GM23338 (cell line): Measurements from ENCODE around the gene CAT. TPM values are rescaled to one million over a fixed set of nuclear protein-coding genes. Genes with fewer than 3 reads are reported as not detected.
A peak's percentile ranks its signal among the peaks of the same experiment; 100 is the strongest.

Source experiments
- ATAC-seq: fragments of 200-7000 bp; cut with Tn5 transposase; 3 replicates; pipeline ENCODE4 v1.9.1; 2020
- DNase-seq: peaks from one replicate; pipeline ENCODE4 v3.0.0-alpha.2; 2015; ENCODE audit warnings: low spot score
- H2AFZ ChIP-seq: fragments of 200-600 bp; sonication (generic); 2 replicates; pipeline ENCODE4 v1.8.0; 2016; ENCODE audit warnings: antibody characterized with exemption, mild to moderate bottlenecking, moderate library complexity
- H3F3A ChIP-seq: fragments of 200-600 bp; sonication (generic); replicated peaks from 2 replicates; pipeline ENCODE4 v1.8.0; 2017; ENCODE audit warnings: antibody characterized with exemption, mixed run types, low read depth
- H3K27ac ChIP-seq: fragments of 200-600 bp; sonication (generic); 2 replicates; pipeline ENCODE4 v1.6.1; 2016; ENCODE audit warnings: low read depth
- H3K27me3 ChIP-seq: fragments of 200-600 bp; sonication (generic); 2 replicates; pipeline ENCODE4 v1.8.0; 2016; ENCODE audit warnings: mild to moderate bottlenecking, mixed run types, moderate library complexity; ENCODE audit not compliant: insufficient read depth
- H3K36me3 ChIP-seq: fragments of 200-600 bp; sonication (generic); 2 replicates; pipeline ENCODE4 v1.8.0; 2016; ENCODE audit warnings: mild to moderate bottlenecking; ENCODE audit not compliant: insufficient read depth
- H3K4me1 ChIP-seq: fragments of 200-600 bp; sonication (generic); 2 replicates; pipeline ENCODE4 v1.8.0; 2016; ENCODE audit warnings: mild to moderate bottlenecking, moderate library complexity; ENCODE audit not compliant: insufficient read depth
- H3K4me2 ChIP-seq: fragments of 200-600 bp; sonication (generic); 2 replicates; pipeline ENCODE4 v1.7.1; 2017; ENCODE audit warnings: mixed run types
- H3K4me3 ChIP-seq: fragments of 200-600 bp; sonication (generic); 2 replicates; pipeline ENCODE4 v1.6.1; 2016; ENCODE audit warnings: mixed run types
- H3K79me2 ChIP-seq: fragments of 200-600 bp; sonication (generic); replicated peaks from 2 replicates; pipeline ENCODE4 v1.8.0; 2017; ENCODE audit warnings: mild to moderate bottlenecking; ENCODE audit not compliant: insufficient read depth
- H3K9me2 ChIP-seq: fragments of 200-600 bp; sonication (generic); 2 replicates; pipeline ENCODE4 v1.8.0; 2017; ENCODE audit not compliant: insufficient read depth
- H4K20me1 ChIP-seq: fragments of 200-600 bp; sonication (generic); replicated peaks from 2 replicates; pipeline ENCODE4 v1.8.0; 2017; ENCODE audit warnings: mild to moderate bottlenecking; ENCODE audit not compliant: insufficient read depth
- H3K27ac Mint-ChIP-seq: 2 replicates; pipeline ENCODE4 v1.8.0; 2020; ENCODE audit warnings: inconsistent platforms, mild to moderate bottlenecking, moderate library complexity, mixed read lengths
- H3K27me3 Mint-ChIP-seq: 3 replicates; pipeline ENCODE4 v1.8.0; 2022; ENCODE audit warnings: low read depth, mild to moderate bottlenecking, moderate library complexity, mixed read lengths, inconsistent platforms; ENCODE audit not compliant: insufficient read depth, poor library complexity
- H3K36me3 Mint-ChIP-seq: 3 replicates; pipeline ENCODE4 v1.8.0; 2021; ENCODE audit warnings: low read depth, mild to moderate bottlenecking, inconsistent platforms, moderate library complexity, mixed read lengths
- H3K4me1 Mint-ChIP-seq: 3 replicates; pipeline ENCODE4 v1.8.0; 2020; ENCODE audit warnings: mild to moderate bottlenecking, inconsistent platforms, mixed read lengths
- H3K4me3 Mint-ChIP-seq: 3 replicates; pipeline ENCODE4 v1.8.0; 2021; ENCODE audit warnings: moderate library complexity, mild to moderate bottlenecking, inconsistent platforms, mixed read lengths
- H3K9me3 Mint-ChIP-seq: 3 replicates; pipeline ENCODE4 v1.8.0; 2020; ENCODE audit warnings: moderate library complexity, mild to moderate bottlenecking, inconsistent platforms, mixed read lengths
- CREB1 ChIP-seq: fragments of 250-450 bp; sonication (Bioruptor Pico); IDR thresholded peaks from 2 replicates; pipeline ENCODE4 v1.5.0; 2020; ENCODE audit warnings: low read depth, mild to moderate bottlenecking, moderate library complexity
- CTCF ChIP-seq, 2 experiments: fragments of 200-600 bp in 1 of 2; sonication (generic) in 1 of 2; conservative IDR thresholded peaks; 2 replicates each; pipeline versions ENCODE4 v1.5.1 to v1.6.1; 2016 to 2017; ENCODE audit warnings: antibody characterized with exemption in 2 of 2, low read depth in 2 of 2, mild to moderate bottlenecking in 2 of 2, moderate library complexity in 1 of 2
- EZH2 ChIP-seq: fragments of 200-600 bp; sonication (generic); IDR thresholded peaks from one replicate; pipeline ENCODE4 v1.8.0; 2017; ENCODE audit warnings: antibody characterized with exemption, mild to moderate bottlenecking, low read depth; ENCODE audit not compliant: unreplicated experiment
- EZH2phosphoT487 ChIP-seq: fragments of 200-600 bp; sonication (generic); IDR thresholded peaks from one replicate; pipeline ENCODE4 v1.8.1; 2018; ENCODE audit warnings: antibody characterized with exemption; ENCODE audit not compliant: unreplicated experiment
- JUNB ChIP-seq: IDR thresholded peaks from one replicate; pipeline ENCODE4 v1.6.1; 2016; ENCODE audit warnings: antibody characterized with exemption; ENCODE audit not compliant: unreplicated experiment
- NANOG ChIP-seq: IDR thresholded peaks from 2 replicates; pipeline ENCODE4 v1.6.1; 2016; ENCODE audit warnings: antibody characterized with exemption, borderline replicate concordance
- POLR2AphosphoS5 ChIP-seq: IDR thresholded peaks from 2 replicates; pipeline ENCODE4 v1.6.1; 2016; ENCODE audit warnings: antibody characterized with exemption, low read depth
- REST ChIP-seq: IDR thresholded peaks from one replicate; pipeline ENCODE4 v1.6.1; 2018; ENCODE audit warnings: antibody characterized with exemption; ENCODE audit not compliant: unreplicated experiment
- STAT1 ChIP-seq: IDR thresholded peaks from one replicate; pipeline ENCODE4 v1.6.1; 2016; ENCODE audit warnings: antibody characterized with exemption; ENCODE audit not compliant: unreplicated experiment
- ZNF114 ChIP-seq: fragments of 250-450 bp; sonication (Bioruptor Pico); IDR thresholded peaks from 2 replicates; pipeline ENCODE4 v1.5.0; 2020; ENCODE audit warnings: mild to moderate bottlenecking, moderate library complexity
- ZNF331 ChIP-seq: fragments of 250-450 bp; sonication (Bioruptor Pico); IDR thresholded peaks from 2 replicates; pipeline ENCODE4 v1.5.0; 2020; ENCODE audit warnings: low read depth, mild to moderate bottlenecking, moderate library complexity
- polyA plus RNA-seq: library from polyadenylated mRNA; unstranded; fragments of >200 nt; fragmentation: Nextera tagmentation; extraction: Ambion mirVana; gene quantifications from 2 replicates; pipeline ENCODE4 v1.2.1, GENCODE V29; 2016
- total RNA-seq: library from RNA; depleted of rRNA; stranded (reverse); fragments of >200 nt; shearing (Covaris generic); gene quantifications from 2 replicates; pipeline ENCODE4 v1.2.3, GENCODE V29; 2014
- TF ChIP-seq, protein P1 (sequence below): fragments of 250-450 bp; sonication (Bioruptor Pico); IDR thresholded peaks from 2 replicates; pipeline ENCODE4 v1.5.0; 2020; ENCODE audit warnings: mild to moderate bottlenecking, moderate library complexity
- TF ChIP-seq, protein P2 (sequence below): IDR thresholded peaks from 2 replicates; pipeline ENCODE4 v1.6.1; 2016; ENCODE audit warnings: antibody characterized with exemption

Gene CAT
- total and polyA plus RNA-seq, 2 experiments from 2014 or later, result 15.9 to 24.0 TPM

- no peaks in the 10 kb centered on the region for H3K4me1 ChIP-seq
- H3K4me3 ChIP-seq, result no peak overlapping the region
- H3K4me2 ChIP-seq, result no peak overlapping the region
- Mint-ChIP-seq H3K27ac (peak overlapping the region; percentile 42; the same call in 1 of the 2 replicates), H3K9me3 (no peaks in the 10 kb centered on the region), H3K36me3 (peaks cover 39% of the 10 kb centered on the region), H3K27me3 (no peaks in the 10 kb centered on the region), H3K4me1 (no peaks in the 10 kb centered on the region; the same call in 2 of the 3 replicates), H3K4me3 (no peak overlapping the region)
- no peak overlapping the region for H2AFZ ChIP-seq
- DNase-seq (no peak), ATAC-seq (no peak)
- no peaks in the 10 kb centered on the region for H3K27me3 ChIP-seq
- no peaks in the 10 kb centered on the region for H3F3A ChIP-seq
- no peaks in the 10 kb centered on the region for H3K9me2 ChIP-seq
- TF ChIP-seq JUNB, result no peak
- no peak for TF ChIP-seq STAT1
- TF ChIP-seq CREB1 (CRISPR knock-in tag), result no peak
- no peak for TF ChIP-seq REST
- no peak for TF ChIP-seq ZNF331
- TF ChIP-seq, protein P1, sequence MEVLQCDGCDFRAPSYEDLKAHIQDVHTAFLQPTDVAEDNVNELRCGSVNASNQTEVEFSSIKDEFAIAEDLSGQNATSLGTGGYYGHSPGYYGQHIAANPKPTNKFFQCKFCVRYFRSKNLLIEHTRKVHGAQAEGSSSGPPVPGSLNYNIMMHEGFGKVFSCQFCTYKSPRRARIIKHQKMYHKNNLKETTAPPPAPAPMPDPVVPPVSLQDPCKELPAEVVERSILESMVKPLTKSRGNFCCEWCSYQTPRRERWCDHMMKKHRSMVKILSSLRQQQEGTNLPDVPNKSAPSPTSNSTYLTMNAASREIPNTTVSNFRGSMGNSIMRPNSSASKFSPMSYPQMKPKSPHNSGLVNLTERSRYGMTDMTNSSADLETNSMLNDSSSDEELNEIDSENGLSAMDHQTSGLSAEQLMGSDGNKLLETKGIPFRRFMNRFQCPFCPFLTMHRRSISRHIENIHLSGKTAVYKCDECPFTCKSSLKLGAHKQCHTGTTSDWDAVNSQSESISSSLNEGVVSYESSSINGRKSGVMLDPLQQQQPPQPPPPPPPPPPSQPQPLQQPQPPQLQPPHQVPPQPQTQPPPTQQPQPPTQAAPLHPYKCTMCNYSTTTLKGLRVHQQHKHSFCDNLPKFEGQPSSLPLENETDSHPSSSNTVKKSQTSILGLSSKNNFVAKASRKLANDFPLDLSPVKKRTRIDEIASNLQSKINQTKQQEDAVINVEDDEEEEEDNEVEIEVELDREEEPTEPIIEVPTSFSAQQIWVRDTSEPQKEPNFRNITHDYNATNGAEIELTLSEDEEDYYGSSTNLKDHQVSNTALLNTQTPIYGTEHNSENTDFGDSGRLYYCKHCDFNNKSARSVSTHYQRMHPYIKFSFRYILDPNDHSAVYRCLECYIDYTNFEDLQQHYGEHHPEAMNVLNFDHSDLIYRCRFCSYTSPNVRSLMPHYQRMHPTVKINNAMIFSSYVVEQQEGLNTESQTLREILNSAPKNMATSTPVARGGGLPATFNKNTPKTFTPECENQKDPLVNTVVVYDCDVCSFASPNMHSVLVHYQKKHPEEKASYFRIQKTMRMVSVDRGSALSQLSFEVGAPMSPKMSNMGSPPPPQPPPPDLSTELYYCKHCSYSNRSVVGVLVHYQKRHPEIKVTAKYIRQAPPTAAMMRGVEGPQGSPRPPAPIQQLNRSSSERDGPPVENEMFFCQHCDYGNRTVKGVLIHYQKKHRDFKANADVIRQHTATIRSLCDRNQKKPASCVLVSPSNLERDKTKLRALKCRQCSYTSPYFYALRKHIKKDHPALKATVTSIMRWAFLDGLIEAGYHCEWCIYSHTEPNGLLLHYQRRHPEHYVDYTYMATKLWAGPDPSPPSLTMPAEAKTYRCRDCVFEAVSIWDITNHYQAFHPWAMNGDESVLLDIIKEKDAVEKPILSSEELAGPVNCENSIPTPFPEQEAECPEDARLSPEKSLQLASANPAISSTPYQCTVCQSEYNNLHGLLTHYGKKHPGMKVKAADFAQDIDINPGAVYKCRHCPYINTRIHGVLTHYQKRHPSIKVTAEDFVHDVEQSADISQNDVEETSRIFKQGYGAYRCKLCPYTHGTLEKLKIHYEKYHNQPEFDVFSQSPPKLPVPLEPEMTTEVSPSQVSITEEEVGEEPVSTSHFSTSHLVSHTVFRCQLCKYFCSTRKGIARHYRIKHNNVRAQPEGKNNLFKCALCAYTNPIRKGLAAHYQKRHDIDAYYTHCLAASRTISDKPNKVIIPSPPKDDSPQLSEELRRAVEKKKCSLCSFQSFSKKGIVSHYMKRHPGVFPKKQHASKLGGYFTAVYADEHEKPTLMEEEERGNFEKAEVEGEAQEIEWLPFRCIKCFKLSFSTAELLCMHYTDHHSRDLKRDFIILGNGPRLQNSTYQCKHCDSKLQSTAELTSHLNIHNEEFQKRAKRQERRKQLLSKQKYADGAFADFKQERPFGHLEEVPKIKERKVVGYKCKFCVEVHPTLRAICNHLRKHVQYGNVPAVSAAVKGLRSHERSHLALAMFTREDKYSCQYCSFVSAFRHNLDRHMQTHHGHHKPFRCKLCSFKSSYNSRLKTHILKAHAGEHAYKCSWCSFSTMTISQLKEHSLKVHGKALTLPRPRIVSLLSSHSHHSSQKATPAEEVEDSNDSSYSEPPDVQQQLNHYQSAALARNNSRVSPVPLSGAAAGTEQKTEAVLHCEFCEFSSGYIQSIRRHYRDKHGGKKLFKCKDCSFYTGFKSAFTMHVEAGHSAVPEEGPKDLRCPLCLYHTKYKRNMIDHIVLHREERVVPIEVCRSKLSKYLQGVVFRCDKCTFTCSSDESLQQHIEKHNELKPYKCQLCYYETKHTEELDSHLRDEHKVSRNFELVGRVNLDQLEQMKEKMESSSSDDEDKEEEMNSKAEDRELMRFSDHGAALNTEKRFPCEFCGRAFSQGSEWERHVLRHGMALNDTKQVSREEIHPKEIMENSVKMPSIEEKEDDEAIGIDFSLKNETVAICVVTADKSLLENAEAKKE, result no peak
- TF ChIP-seq, protein P2, sequence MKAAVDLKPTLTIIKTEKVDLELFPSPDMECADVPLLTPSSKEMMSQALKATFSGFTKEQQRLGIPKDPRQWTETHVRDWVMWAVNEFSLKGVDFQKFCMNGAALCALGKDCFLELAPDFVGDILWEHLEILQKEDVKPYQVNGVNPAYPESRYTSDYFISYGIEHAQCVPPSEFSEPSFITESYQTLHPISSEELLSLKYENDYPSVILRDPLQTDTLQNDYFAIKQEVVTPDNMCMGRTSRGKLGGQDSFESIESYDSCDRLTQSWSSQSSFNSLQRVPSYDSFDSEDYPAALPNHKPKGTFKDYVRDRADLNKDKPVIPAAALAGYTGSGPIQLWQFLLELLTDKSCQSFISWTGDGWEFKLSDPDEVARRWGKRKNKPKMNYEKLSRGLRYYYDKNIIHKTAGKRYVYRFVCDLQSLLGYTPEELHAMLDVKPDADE, result no peak
- no peak for TF ChIP-seq NANOG
- no peak for TF ChIP-seq CTCF (conservative IDR thresholded peaks at IDR 0.05; ENCODE audit: low read depth in 2 of 2)
- no peak for TF ChIP-seq ZNF114
- TF ChIP-seq POLR2AphosphoS5, result no peak
- TF ChIP-seq EZH2phosphoT487, result no peak
- no peak for TF ChIP-seq EZH2
- H3K79me2 ChIP-seq, result no peaks in the 10 kb centered on the region
- H3K36me3 ChIP-seq, result no peaks in the 10 kb centered on the region; the same call in 1 of the 2 replicates
- H3K27ac ChIP-seq, result no peak overlapping the region
- H4K20me1 ChIP-seq, result no peaks in the 10 kb centered on the region; the same call in 1 of the 2 replicates
These were observed 20.9 kb downstream of the CAT start for GRCh38 chr11:34459507-34460162.
